ENCODE data around the gene WHRN. TPM values are rescaled to one million over a fixed set of nuclear protein-coding genes. Genes with fewer than 3 reads are reported as not detected.

Gene WHRN
- 3.2 TPM for total RNA-seq
- polyA plus RNA-seq = 14.9 TPM
- long read RNA-seq, donor 1 = 0 reads
- long read RNA-seq, donor 2 = 0 reads
- long read RNA-seq, donor 3, partial matches to known transcripts = 0 of 3 reads
- long read RNA-seq, donor 3, other reads (novel, unspliced or antisense) = 0 of 3 reads
- long read RNA-seq, donor 4 = 0 reads
- long read RNA-seq, donor 5, partial matches to known transcripts = 0 of 1 reads
- long read RNA-seq, donor 5, other reads (novel, unspliced or antisense) = 0 of 1 reads
- long read RNA-seq, donor 6 = 0 reads
- long read RNA-seq, donor 7, partial matches to known transcripts = 37 of 38 reads
- long read RNA-seq, donor 7, other reads (novel, unspliced or antisense) = 0 of 38 reads
- long read RNA-seq, donor 8 = 0 reads
- long read RNA-seq, donor 9, partial matches to known transcripts = 0 of 1 reads
- long read RNA-seq, donor 9, other reads (novel, unspliced or antisense) = 0 of 1 reads
- long read RNA-seq, donor 10 = 0 reads

DNA sequence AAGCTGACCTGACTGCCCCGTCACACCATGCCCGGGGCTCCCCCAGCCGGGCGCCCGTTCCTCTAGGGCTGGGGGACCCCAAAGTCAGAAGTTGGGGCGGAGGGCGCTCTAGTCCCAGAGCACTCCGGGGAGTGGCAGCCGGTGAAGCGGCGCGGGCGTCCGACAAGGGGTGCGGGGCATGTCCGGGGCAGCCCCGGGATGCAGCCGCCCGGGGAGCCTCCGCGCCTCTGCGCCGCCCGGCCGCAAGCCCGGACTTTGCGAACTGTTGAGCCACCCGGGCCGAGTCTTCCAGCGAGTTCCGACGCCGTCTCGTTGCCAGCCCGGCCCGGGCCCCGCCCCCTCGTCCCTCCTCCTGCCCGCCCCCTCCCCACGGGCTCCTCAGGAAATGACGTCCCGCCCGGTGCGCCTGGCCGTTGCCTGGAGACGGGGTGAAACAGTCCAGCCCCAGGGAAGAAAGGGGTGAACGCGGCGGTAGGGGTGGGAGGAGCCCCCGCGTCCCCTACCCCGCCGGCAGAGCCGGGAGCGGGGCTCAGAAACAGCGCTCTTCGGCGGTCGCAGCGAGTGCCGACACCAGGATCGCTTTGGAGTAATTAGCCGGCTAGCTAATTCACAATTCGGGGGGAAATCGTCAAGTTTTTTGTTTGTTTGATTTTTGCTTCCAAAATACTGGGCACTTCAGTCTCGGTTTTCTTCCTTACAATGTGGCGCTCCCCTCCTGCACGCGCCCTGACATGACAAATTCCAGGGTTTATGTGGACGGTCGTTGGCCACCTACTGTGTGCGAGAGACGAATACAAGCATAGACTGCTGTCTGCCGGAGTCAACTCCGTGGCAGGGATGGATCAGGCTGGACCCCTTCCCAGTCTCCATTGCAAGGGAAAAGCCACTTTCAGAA is at the start of gene WHRN:
WHRN (minus strand) TSS at position 287 of the 895 bp plus-strand sequence. CDS start 672 bp downstream, outside the sequence.
- Histone ChIP-seq H3K9me3 (ENCODE audit: control insufficient read depth in 2 of 2, insufficient read depth in 1 of 2, low read length in 1 of 2) (peaks cover 0 to 4% of the 10 kb centered on the region in 2 donors), H3K36me3 (ENCODE audit: control insufficient read depth in 2 of 2, insufficient read depth in 2 of 2, low read length in 1 of 2) (no peaks in the 10 kb centered on the region), H3K4me1 (ENCODE audit: control insufficient read depth in 2 of 2, insufficient read depth in 2 of 2, low read length in 2 of 2) (peaks cover 28 to 45% of the 10 kb centered on the region in 2 donors), H3K27me3 (ENCODE audit: control insufficient read depth in 2 of 2, insufficient read depth in 1 of 2, low read length in 1 of 2) (peaks cover 2 to 79% of the 10 kb centered on the region in 2 donors), H3K27ac (ENCODE audit: low read depth in 1 of 2, low read length in 1 of 2) (peak within 1 kb of the TSS; percentile 18 to 58), H3K4me3 (ENCODE audit: low read length in 2 of 2) (peak within 1 kb of the TSS; percentile 58 to 82)
- peak in 8 of 9 donors; percentile 48 to 93 (median 85) for DNase-seq (ENCODE audit: low read depth in 6 of 9, low spot score in 9 of 9)
- WGBS = 2% methylated on average over 75 of the region's 75 CpGs

DNA sequence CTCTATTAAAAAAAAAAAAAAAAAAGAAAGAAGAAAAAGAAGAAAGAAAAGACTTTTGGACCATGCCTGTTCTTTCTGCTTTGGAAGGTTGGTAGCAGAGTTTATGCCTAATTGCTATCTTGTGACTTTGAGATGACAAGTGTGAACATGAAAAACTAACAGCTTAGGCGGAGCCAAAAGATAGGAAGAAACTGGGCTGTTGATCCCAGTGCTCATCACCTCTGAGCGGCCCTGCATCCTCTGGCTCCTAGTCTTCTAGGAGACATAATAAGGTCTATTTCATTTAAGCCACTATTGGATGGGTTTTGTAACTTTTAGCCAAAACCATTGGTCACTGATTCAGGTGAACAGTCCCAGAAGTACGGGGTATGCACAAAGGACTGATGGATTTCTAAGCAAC is 47.9 kb upstream of the WHRN start:
- Histone ChIP-seq H3K4me1 (ENCODE audit: control insufficient read depth in 2 of 2, insufficient read depth in 2 of 2, low read length in 2 of 2) (peaks cover 0 to 2% of the 10 kb centered on the region in 2 donors), H3K4me3 (ENCODE audit: low read length in 2 of 2) (no peak overlapping the region), H3K27me3 (ENCODE audit: control insufficient read depth in 2 of 2, insufficient read depth in 1 of 2, low read length in 1 of 2) (peaks cover 0 to 8% of the 10 kb centered on the region in 2 donors), H3K27ac (ENCODE audit: low read depth in 1 of 2, low read length in 1 of 2) (no peak overlapping the region), H3K9me3 (ENCODE audit: control insufficient read depth in 2 of 2, insufficient read depth in 1 of 2, low read length in 1 of 2) (no peaks in the 10 kb centered on the region), H3K36me3 (ENCODE audit: control insufficient read depth in 2 of 2, insufficient read depth in 2 of 2, low read length in 1 of 2) (no peaks in the 10 kb centered on the region)
- 98% methylated on average over 3 of the region's 3 CpGs for whole genome bisulfite sequencing
- no peak for DNase-seq (ENCODE audit: low read depth in 6 of 9, low spot score in 9 of 9)

GRCh38 chr9:114552706-114553105 is 47.4 kb upstream of the WHRN start:
- 99% methylated on average over 5 of the region's 5 CpGs for WGBS

DNA sequence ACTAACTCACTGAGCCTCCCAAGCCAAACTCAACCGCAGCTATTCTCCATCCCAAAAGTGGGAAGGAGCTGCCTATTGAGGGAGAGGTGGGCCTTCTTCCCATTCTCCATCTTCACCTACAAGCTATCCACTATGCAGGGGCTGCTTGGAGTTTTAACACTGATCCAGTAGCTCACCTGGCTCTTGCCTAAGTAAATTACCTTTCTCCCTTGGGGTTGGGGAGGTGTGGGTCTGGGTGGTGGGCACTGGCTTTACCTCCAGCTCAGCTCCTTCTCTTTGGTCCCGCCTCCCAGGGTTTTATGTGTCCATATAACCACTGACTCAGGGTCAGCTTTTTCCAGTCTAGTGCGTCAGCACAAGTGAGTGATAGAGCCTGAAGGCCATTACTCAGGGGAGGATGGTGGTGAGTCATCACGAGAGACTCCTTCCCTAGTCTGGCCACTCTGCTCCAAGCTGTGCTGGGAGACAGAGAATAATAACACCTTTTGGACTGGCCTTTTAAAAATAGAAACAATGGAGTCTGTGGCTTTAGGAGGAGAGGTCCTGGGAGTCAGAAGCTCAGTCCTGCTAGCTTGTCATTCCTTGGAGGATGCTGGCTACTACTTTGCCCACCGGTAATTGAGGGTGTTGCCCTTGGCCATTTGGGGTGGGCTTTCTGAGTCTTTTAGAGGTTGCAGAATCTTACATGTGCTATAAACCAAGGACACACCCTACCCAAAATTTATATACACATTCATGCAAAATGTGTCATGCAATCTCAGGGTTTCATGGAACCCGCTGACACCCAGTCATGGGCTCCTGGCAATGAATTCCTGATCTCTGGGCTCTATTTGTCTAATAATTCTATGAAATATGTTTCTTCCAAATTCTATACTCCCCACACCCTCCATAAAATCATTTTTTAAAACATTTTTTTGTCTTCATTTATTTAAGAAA is 46.7 kb upstream of the WHRN start:
- Histone ChIP-seq H3K4me1 (ENCODE audit: control insufficient read depth in 2 of 2, insufficient read depth in 2 of 2, low read length in 2 of 2) (no peaks in the 10 kb centered on the region), H3K27me3 (ENCODE audit: control insufficient read depth in 2 of 2, insufficient read depth in 1 of 2, low read length in 1 of 2) (peaks cover 0 to 10% of the 10 kb centered on the region in 2 donors), H3K9me3 (ENCODE audit: control insufficient read depth in 2 of 2, insufficient read depth in 1 of 2, low read length in 1 of 2) (peaks cover 0 to 2% of the 10 kb centered on the region in 2 donors), H3K27ac (ENCODE audit: low read depth in 1 of 2, low read length in 1 of 2) (no peak overlapping the region), H3K4me3 (ENCODE audit: low read length in 2 of 2) (no peak overlapping the region), H3K36me3 (ENCODE audit: control insufficient read depth in 2 of 2, insufficient read depth in 2 of 2, low read length in 1 of 2) (no peaks in the 10 kb centered on the region)
- WGBS = 94% methylated on average over 6 of the region's 6 CpGs
- DNase-seq (ENCODE audit: low read depth in 6 of 9, low spot score in 9 of 9) = no peak

More at GRCh38 chr9:114552706-114553105, 47.4 kb upstream of the WHRN start:
- Histone ChIP-seq H3K27ac (ENCODE audit: low read depth in 1 of 2, low read length in 1 of 2) (no peak overlapping the region), H3K36me3 (ENCODE audit: control insufficient read depth in 2 of 2, insufficient read depth in 2 of 2, low read length in 1 of 2) (no peaks in the 10 kb centered on the region), H3K9me3 (ENCODE audit: control insufficient read depth in 2 of 2, insufficient read depth in 1 of 2, low read length in 1 of 2) (peaks cover 0 to 2% of the 10 kb centered on the region in 2 donors), H3K4me1 (ENCODE audit: control insufficient read depth in 2 of 2, insufficient read depth in 2 of 2, low read length in 2 of 2) (no peaks in the 10 kb centered on the region), H3K4me3 (ENCODE audit: low read length in 2 of 2) (no peak overlapping the region), H3K27me3 (ENCODE audit: control insufficient read depth in 2 of 2, insufficient read depth in 1 of 2, low read length in 1 of 2) (peaks cover 0 to 10% of the 10 kb centered on the region in 2 donors)
- DNase-seq (ENCODE audit: low read depth in 6 of 9, low spot score in 9 of 9) = no peak

DNA sequence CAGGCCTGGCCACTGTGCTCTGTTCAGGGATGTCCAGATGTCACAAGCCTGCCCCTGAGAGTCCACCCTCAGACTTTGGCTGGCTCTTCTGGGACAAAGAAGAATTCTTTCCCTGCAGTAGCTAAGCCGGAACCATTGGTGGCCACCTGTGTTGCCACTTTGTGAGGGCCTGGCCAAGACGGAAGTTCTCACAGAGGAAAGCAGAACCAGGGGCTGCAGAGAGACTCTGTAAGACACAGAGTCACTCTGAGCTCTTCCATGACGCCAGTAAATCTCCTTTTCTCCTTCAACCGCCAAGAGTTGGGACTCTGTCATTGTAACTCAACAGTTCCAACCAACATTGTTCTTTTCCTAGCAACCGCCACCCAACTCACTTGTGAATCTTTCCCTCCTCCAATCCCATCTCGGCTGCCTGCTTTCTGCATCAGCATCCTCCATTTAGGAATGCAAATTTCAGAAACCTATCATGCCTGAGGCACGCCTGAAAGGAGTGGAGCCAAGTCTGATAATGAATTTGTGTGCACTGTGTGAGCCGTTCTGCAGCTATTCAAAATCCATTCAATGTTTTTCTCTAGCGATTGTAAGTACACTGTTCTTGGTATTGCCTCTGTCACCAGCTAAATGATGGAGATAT is 44.5 kb upstream of the WHRN start:
- DNase-seq (ENCODE audit: low read depth in 6 of 9, low spot score in 9 of 9) = no peak
- H3K36me3 ChIP-seq (ENCODE audit: control insufficient read depth in 2 of 2, insufficient read depth in 2 of 2, low read length in 1 of 2) = no peaks in the 10 kb centered on the region
- H3K4me1 ChIP-seq (ENCODE audit: control insufficient read depth in 2 of 2, insufficient read depth in 2 of 2, low read length in 2 of 2) = no peaks in the 10 kb centered on the region
- peaks cover 0 to 14% of the 10 kb centered on the region in 2 donors for H3K27me3 ChIP-seq (ENCODE audit: control insufficient read depth in 2 of 2, insufficient read depth in 1 of 2, low read length in 1 of 2)
- peaks cover 0 to 2% of the 10 kb centered on the region in 2 donors for H3K9me3 ChIP-seq (ENCODE audit: control insufficient read depth in 2 of 2, insufficient read depth in 1 of 2, low read length in 1 of 2)
- H3K4me3 ChIP-seq (ENCODE audit: low read length in 2 of 2) = no peak overlapping the region
- 76% methylated on average over 9 of the region's 9 CpGs for WGBS
- H3K27ac ChIP-seq (ENCODE audit: low read depth in 1 of 2, low read length in 1 of 2) = no peak overlapping the region

DNA sequence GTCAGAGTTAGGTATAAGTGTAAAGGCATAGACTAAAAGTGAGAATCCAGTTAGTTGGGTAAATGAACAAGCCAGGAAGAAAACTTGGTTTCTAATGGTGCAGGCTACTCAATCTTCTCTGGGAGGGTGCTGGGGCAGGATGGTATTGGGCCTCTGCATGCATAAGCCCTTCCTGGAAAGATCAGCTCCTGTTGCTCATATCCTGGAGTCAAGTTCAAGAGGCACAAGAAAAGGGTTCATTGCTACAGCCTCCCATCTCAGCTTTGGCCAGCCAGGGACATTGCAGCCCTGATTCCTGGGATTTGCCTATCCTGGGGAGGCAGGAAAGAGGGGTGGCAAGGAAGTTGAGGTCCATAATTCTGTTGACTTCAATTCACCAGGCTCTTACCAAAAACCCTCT is 41.6 kb upstream of the WHRN start:
- H3K27ac ChIP-seq (ENCODE audit: low read depth in 1 of 2, low read length in 1 of 2) = no peak overlapping the region
- H3K4me3 ChIP-seq (ENCODE audit: low read length in 2 of 2) = no peak overlapping the region
- H3K36me3 ChIP-seq (ENCODE audit: control insufficient read depth in 2 of 2, insufficient read depth in 2 of 2, low read length in 1 of 2) = no peaks in the 10 kb centered on the region
- peaks cover 0 to 2% of the 10 kb centered on the region in 2 donors for H3K9me3 ChIP-seq (ENCODE audit: control insufficient read depth in 2 of 2, insufficient read depth in 1 of 2, low read length in 1 of 2)
- no peak for DNase-seq (ENCODE audit: low read depth in 6 of 9, low spot score in 9 of 9)
- H3K27me3 ChIP-seq (ENCODE audit: control insufficient read depth in 2 of 2, insufficient read depth in 1 of 2, low read length in 1 of 2) = peaks cover 0 to 14% of the 10 kb centered on the region in 2 donors
- no peaks in the 10 kb centered on the region for H3K4me1 ChIP-seq (ENCODE audit: control insufficient read depth in 2 of 2, insufficient read depth in 2 of 2, low read length in 2 of 2)

DNA sequence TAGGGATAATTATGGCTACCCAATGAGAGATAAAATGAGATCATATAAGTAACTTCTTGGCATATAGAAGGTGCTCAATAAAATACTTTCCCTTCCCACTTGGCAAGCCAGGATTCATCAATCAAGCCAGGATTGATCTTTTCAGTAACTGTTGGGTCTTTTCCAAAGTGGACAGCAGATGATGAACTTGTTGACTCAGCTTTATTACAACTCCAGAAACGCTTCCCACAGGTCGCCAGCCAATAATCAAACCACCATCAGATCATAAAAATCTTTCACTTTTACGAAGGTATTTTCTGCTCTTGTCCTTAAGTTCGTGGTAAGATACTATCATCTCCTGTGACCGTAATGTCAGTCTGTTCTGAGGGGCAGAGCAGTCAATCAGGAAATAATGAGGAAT is 39.8 kb upstream of the WHRN start:
- DNase-seq (ENCODE audit: low read depth in 6 of 9, low spot score in 9 of 9) = no peak
- Histone ChIP-seq H3K27me3 (ENCODE audit: control insufficient read depth in 2 of 2, insufficient read depth in 1 of 2, low read length in 1 of 2) (peaks cover 0 to 9% of the 10 kb centered on the region in 2 donors), H3K27ac (ENCODE audit: low read depth in 1 of 2, low read length in 1 of 2) (no peak overlapping the region), H3K4me3 (ENCODE audit: low read length in 2 of 2) (no peak overlapping the region), H3K36me3 (ENCODE audit: control insufficient read depth in 2 of 2, insufficient read depth in 2 of 2, low read length in 1 of 2) (no peaks in the 10 kb centered on the region), H3K9me3 (ENCODE audit: control insufficient read depth in 2 of 2, insufficient read depth in 1 of 2, low read length in 1 of 2) (peaks cover 0 to 2% of the 10 kb centered on the region in 2 donors), H3K4me1 (ENCODE audit: control insufficient read depth in 2 of 2, insufficient read depth in 2 of 2, low read length in 2 of 2) (peaks cover 0 to 8% of the 10 kb centered on the region in 2 donors)
- 85% methylated on average over 5 of the region's 5 CpGs for WGBS

Measured in thymus (tissue), 14 donors.